Neural cell (in vitro differentiated cells): Measurements from ENCODE around the gene LSAMP. TPM values are rescaled to one million over a fixed set of nuclear protein-coding genes. Genes with fewer than 3 reads are reported as not detected.

Experiments used
- H2AFZ ChIP-seq: fragments of 200-600, 300-800 bp; sonication (generic), shearing (Covaris generic); 2 replicates; pipeline ENCODE4 v1.6.0; 2014; ENCODE audit warnings: low read depth, mild to moderate bottlenecking, antibody characterized with exemption, low read length, moderate library complexity
- H3F3A ChIP-seq: fragments of 200-600 bp; shearing (Covaris generic); 2 replicates; pipeline ENCODE4 v1.6.1; 2016; ENCODE audit warnings: mild to moderate bottlenecking, moderate library complexity, mixed read lengths, antibody characterized with exemption, low read length; ENCODE audit not compliant: insufficient read depth, poor library complexity, severe bottlenecking
- H3K27ac ChIP-seq: fragments of 200-600, 300-800 bp; sonication (generic), shearing (Covaris generic); 2 replicates; pipeline ENCODE4 v1.5.1; 2014; ENCODE audit warnings: mild to moderate bottlenecking, low read length, moderate library complexity
- H3K27me3 ChIP-seq: fragments of 300-800, 200-600 bp; sonication (generic), shearing (Covaris generic); 2 replicates; pipeline ENCODE4 v1.6.0; 2014; ENCODE audit warnings: mild to moderate bottlenecking, low read depth, low read length, moderate library complexity; ENCODE audit not compliant: insufficient read depth
- H3K36me3 ChIP-seq: fragments of 300-800, 200-600 bp; sonication (generic), shearing (Covaris generic); 2 replicates; pipeline ENCODE4 v1.5.1; 2014; ENCODE audit warnings: mild to moderate bottlenecking, antibody characterized with exemption, low read length, moderate library complexity; ENCODE audit not compliant: insufficient read depth
- H3K4me2 ChIP-seq: fragments of 300-800, 200-600 bp; sonication (generic), shearing (Covaris generic); 2 replicates; pipeline ENCODE4 v1.6.0; 2014; ENCODE audit warnings: mild to moderate bottlenecking, low read length
- H3K4me3 ChIP-seq: fragments of 300-800, 200-600 bp; sonication (generic), shearing (Covaris generic); 2 replicates; pipeline ENCODE4 v1.5.1; 2014; ENCODE audit warnings: mild to moderate bottlenecking, low read length, moderate library complexity
- H3K79me2 ChIP-seq: fragments of 200-600 bp; shearing (Covaris generic); replicated peaks from 2 replicates; pipeline ENCODE4 v1.6.0; 2014; ENCODE audit warnings: mild to moderate bottlenecking, low read length, moderate library complexity; ENCODE audit not compliant: insufficient read depth
- H3K9ac ChIP-seq: fragments of 300-800, 200-600 bp; sonication (generic), shearing (Covaris generic); 2 replicates; pipeline ENCODE4 v1.6.1; 2016; ENCODE audit warnings: mild to moderate bottlenecking, low read length, mixed read lengths
- H3K9me2 ChIP-seq: fragments of 200-600 bp; shearing (Covaris generic); 2 replicates; pipeline ENCODE4 v1.6.1; 2016; ENCODE audit warnings: mild to moderate bottlenecking, low read length, mixed read lengths; ENCODE audit not compliant: insufficient read depth
- H3K9me3 ChIP-seq: fragments of 200-600, 300-800 bp; sonication (generic), shearing (Covaris generic); 2 replicates; pipeline ENCODE4 v1.6.1; 2016; ENCODE audit warnings: mild to moderate bottlenecking, mixed run types, low read length, moderate library complexity, mixed read lengths
- H4K20me1 ChIP-seq: fragments of 200-600 bp; shearing (Covaris generic); 2 replicates; pipeline ENCODE4 v1.6.1; 2016; ENCODE audit warnings: mild to moderate bottlenecking, mixed run types; ENCODE audit not compliant: insufficient read depth
- CTCF ChIP-seq: fragments of 450-650 bp; IDR thresholded peaks from 2 replicates; pipeline ENCODE4 v1.5.1; 2014; ENCODE audit warnings: antibody characterized with exemption, mild to moderate bottlenecking, moderate library complexity; ENCODE audit not compliant: poor library complexity, severe bottlenecking
- EP300 ChIP-seq: fragments of 450-650 bp; conservative IDR thresholded peaks from 2 replicates; pipeline ENCODE4 v1.6.1; 2014; ENCODE audit warnings: antibody characterized with exemption, mild to moderate bottlenecking, moderate library complexity; ENCODE audit not compliant: poor library complexity, severe bottlenecking
- EZH2 ChIP-seq: fragments of 200-600, 300-800 bp; shearing (Covaris generic), sonication (generic); IDR thresholded peaks from 2 replicates; pipeline ENCODE4 v1.6.1; 2014; ENCODE audit warnings: antibody characterized with exemption, low read length, borderline replicate concordance, mild to moderate bottlenecking; ENCODE audit not compliant: insufficient read depth, poor library complexity, severe bottlenecking
- MXI1 ChIP-seq: fragments of 450-650 bp; conservative IDR thresholded peaks from 2 replicates; pipeline ENCODE4 v1.6.1; 2014; ENCODE audit warnings: antibody characterized with exemption, mild to moderate bottlenecking; ENCODE audit not compliant: poor library complexity, severe bottlenecking
- POLR2AphosphoS5 ChIP-seq: IDR thresholded peaks from 2 replicates; pipeline ENCODE4 v1.6.1; 2012
- RAD21 ChIP-seq: fragments of 450-650 bp; conservative IDR thresholded peaks from 2 replicates; pipeline ENCODE4 v1.6.1; 2014; ENCODE audit warnings: antibody characterized with exemption, mild to moderate bottlenecking, moderate library complexity
- REST ChIP-seq: IDR thresholded peaks from 2 replicates; pipeline ENCODE4 v1.6.1; 2012; ENCODE audit warnings: borderline replicate concordance
- SMC3 ChIP-seq: fragments of 450-650 bp; conservative IDR thresholded peaks from 2 replicates; pipeline ENCODE4 v1.6.1; 2014; ENCODE audit warnings: antibody characterized with exemption, mild to moderate bottlenecking, moderate library complexity; ENCODE audit not compliant: poor library complexity
- TAF1 ChIP-seq: IDR thresholded peaks from 2 replicates; pipeline ENCODE4 v1.6.1; 2012; ENCODE audit warnings: low read depth
- polyA plus RNA-seq: library from polyadenylated mRNA; depleted of rRNA; stranded (reverse); fragments of >200 nt; gene quantifications from 2 replicates; pipeline ENCODE4 v1.2.3, GENCODE V29; 2014

The LSAMP gene
- polyA plus RNA-seq, 1 donor from 2014 or later: 93.6 TPM

- Histone ChIP-seq H3K36me3 (no peaks in the 10 kb centered on the region), H4K20me1 (no peaks in the 10 kb centered on the region), H3K4me3 (no peak overlapping the region), H2AFZ (no peak overlapping the region), H3F3A (peaks cover 3% of the 10 kb centered on the region), H3K79me2 (no peaks in the 10 kb centered on the region), H3K27me3 (no peaks in the 10 kb centered on the region), H3K9me2 (no peaks in the 10 kb centered on the region), H3K9me3 (no peaks in the 10 kb centered on the region), H3K9ac (no peak overlapping the region), H3K27ac (no peak overlapping the region), H3K4me2 (no peak overlapping the region)
- TF ChIP-seq POLR2AphosphoS5 (no peak), RAD21 (no peak), REST (no peak), EZH2 (no peak), SMC3 (no peak), TAF1 (no peak), CTCF (no peak), EP300 (no peak), MXI1 (no peak)
Observed at GRCh38 chr3:116306149-116306548, 139.1 kb downstream of the LSAMP start.

- peaks cover 3% of the 10 kb centered on the region for H3F3A ChIP-seq
- H3K27ac ChIP-seq: no peak overlapping the region
- TF ChIP-seq RAD21: no peak
- no peak for TF ChIP-seq CTCF
- no peak for TF ChIP-seq EP300
- no peak for TF ChIP-seq TAF1
- TF ChIP-seq EZH2: no peak
- TF ChIP-seq POLR2AphosphoS5: no peak
- TF ChIP-seq SMC3: no peak
- no peak for TF ChIP-seq MXI1
- no peak for TF ChIP-seq REST
- no peaks in the 10 kb centered on the region for H3K9me3 ChIP-seq
- no peak overlapping the region for H3K4me3 ChIP-seq
- no peaks in the 10 kb centered on the region for H4K20me1 ChIP-seq
- H3K79me2 ChIP-seq: no peaks in the 10 kb centered on the region
- H3K9ac ChIP-seq: no peak overlapping the region
- no peak overlapping the region for H2AFZ ChIP-seq
- no peak overlapping the region for H3K4me2 ChIP-seq
- H3K9me2 ChIP-seq: no peaks in the 10 kb centered on the region
- no peaks in the 10 kb centered on the region for H3K27me3 ChIP-seq
- no peaks in the 10 kb centered on the region for H3K36me3 ChIP-seq
Observed at GRCh38 chr3:116302087-116302747, 143.1 kb downstream of the LSAMP start.
